Stimulated activated CD8-positive, alpha-beta memory T cell treated with anti-CD3 and anti-CD28 coated beads, Interleukin-7, amount 100 ng/mL, for 4 hours (primary cell): ENCODE results near the gene SCTR.
"Not testable (repeated sequence)": the region's sequence is repeated elsewhere in the genome, so short reads cannot be mapped to it uniquely, and the experiment has no call there.

ENCODE experiments used
- DNase-seq, 2 donors: peaks; one replicate each; pipeline ENCODE4 v3.0.0-alpha.2; 2020; ENCODE audit warnings: low read depth in 2 of 2

Gene SCTR

GRCh38 chr2:119415630-119416029 is 108.7 kb downstream of the SCTR start:
- DNase-seq: no peak

- DNase-seq: no peak
These were observed 109.4 kb downstream of the SCTR start for GRCh38 chr2:119414894-119415293.

GRCh38 chr2:119409506-119409905 is 114.8 kb downstream of the SCTR start:
- DNase-seq: no peak

GRCh38 chr2:119408221-119408619 is 116.1 kb downstream of the SCTR start:
- DNase-seq: no peak

- no peak for DNase-seq
These were observed 116.7 kb downstream of the SCTR start for GRCh38 chr2:119407430-119408220.

- DNase-seq: no peak
These were observed 119.1 kb downstream of the SCTR start for GRCh38 chr2:119405151-119405550.

- DNase-seq: not testable (repeated sequence)
These were observed 120.7 kb downstream of the SCTR start for GRCh38 chr2:119403618-119404017.

GRCh38 chr2:119402645-119403560 is 121.4 kb downstream of the SCTR start:
- no peak for DNase-seq

GRCh38 chr2:119402106-119402505 is 122.2 kb downstream of the SCTR start:
- DNase-seq: no peak

- no peak for DNase-seq
These were observed 127.1 kb downstream of the SCTR start for GRCh38 chr2:119397196-119397595.

- DNase-seq: no peak
These were observed 130.1 kb downstream of the SCTR start for GRCh38 chr2:119393971-119394748.
